ENCODE measurements around the gene GAREM2.

GAREM2 gene

DNA sequence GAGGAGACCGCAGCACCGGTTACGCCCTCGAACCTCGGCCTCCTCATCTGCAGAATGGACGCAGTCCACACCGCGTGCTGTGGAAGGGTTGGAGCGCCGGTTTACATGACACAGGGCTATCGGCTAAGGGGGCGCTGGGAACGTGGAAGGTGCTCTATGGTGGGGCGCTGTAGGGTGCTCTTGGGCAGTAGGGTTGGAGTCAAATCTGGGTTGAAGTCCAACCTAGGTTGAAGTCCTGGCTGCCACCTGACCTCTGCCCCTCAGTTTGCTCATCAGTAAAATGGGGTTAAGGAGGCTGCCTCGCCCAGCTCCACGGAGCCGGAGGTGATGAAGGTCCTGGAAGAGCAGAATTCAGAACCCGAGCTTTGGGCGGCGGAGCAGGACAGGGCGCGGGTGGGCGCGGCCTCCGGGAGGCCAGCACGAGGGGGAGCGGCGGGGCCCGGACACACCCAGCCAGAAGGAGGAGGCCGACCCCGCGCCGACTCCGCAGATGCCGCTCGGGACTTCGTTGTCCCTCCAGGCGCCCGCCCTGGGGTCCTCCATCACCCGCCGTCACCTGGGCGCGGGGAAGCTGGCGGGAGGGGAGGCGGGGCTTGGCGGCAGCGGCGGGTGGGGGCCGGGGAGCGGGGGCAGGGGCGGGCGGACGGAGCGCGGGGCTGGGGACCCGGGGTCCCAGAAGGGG is 558 bp upstream of the GAREM2 start:
- TF ChIP-seq, protein P1, sequence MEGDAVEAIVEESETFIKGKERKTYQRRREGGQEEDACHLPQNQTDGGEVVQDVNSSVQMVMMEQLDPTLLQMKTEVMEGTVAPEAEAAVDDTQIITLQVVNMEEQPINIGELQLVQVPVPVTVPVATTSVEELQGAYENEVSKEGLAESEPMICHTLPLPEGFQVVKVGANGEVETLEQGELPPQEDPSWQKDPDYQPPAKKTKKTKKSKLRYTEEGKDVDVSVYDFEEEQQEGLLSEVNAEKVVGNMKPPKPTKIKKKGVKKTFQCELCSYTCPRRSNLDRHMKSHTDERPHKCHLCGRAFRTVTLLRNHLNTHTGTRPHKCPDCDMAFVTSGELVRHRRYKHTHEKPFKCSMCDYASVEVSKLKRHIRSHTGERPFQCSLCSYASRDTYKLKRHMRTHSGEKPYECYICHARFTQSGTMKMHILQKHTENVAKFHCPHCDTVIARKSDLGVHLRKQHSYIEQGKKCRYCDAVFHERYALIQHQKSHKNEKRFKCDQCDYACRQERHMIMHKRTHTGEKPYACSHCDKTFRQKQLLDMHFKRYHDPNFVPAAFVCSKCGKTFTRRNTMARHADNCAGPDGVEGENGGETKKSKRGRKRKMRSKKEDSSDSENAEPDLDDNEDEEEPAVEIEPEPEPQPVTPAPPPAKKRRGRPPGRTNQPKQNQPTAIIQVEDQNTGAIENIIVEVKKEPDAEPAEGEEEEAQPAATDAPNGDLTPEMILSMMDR (IDR thresholded peaks at IDR 0.05; ENCODE audit: insufficient read depth, low read length, missing control alignments), result no peak
- DNase-seq (ENCODE audit: low read depth, low spot score), result no peak
- CTCF ChIA-PET, result interaction anchor here (0.8 to 1.3 kb wide), 4 partner anchors 12 to 158 kb away, joined by 3 to 4 read pairs (median 3); no protein-coding TSS in a partner anchor
- H3K4me3 ChIP-seq (ENCODE audit: low read depth, low read length), result no peak overlapping the region; the same call in 1 of the 2 replicates
- POLR2A ChIA-PET, result no interaction called here

DNA sequence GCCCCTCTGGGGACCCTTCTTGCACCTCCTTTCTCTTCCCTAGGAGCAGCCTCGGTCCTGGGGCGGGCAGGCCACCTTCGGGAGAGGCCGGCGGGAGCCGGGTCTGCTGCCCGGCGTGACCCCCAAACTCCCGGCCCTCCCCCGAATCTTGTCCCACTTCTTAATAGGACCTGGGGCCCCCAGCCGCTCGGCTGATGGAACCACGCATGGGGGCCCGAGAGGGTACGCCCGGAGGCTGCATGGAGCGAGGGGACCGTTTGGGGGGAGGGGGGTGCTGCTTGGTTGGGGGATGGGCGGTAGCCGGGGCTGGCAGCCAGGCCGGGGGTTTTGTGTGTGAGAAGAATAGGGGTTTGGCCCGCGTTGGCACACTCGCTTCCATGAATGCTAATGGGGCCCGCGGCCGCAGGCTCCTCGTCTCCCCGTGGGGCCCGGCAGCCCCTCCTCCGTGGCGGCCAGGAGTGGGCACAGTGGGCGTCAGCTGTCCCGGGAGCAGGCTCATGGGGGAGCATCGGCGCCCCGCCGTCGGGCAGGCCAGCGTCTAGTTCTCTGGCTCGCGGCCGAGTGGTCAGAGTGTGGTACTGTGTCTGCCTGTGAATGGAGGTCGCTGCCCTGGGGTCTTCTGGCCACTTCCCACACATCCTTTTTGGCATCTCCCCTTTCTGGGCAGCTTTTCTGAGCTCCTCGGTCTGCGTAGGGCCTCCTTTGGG is 1.0 kb downstream of the GAREM2 start:
- ChIA-PET CTCF (interaction anchor here (0.7 to 2.2 kb wide), 2 partner anchors 11 to 203 kb away, joined by 3 to 26 read pairs; no protein-coding TSS in a partner anchor), POLR2A (no interaction called here)
- H3K4me3 ChIP-seq (ENCODE audit: low read depth, low read length), result no peak overlapping the region
- no peak for DNase-seq (ENCODE audit: low read depth, low spot score)
- TF ChIP-seq, protein P1 (IDR thresholded peaks at IDR 0.05; ENCODE audit: insufficient read depth, low read length, missing control alignments), result no peak

DNA sequence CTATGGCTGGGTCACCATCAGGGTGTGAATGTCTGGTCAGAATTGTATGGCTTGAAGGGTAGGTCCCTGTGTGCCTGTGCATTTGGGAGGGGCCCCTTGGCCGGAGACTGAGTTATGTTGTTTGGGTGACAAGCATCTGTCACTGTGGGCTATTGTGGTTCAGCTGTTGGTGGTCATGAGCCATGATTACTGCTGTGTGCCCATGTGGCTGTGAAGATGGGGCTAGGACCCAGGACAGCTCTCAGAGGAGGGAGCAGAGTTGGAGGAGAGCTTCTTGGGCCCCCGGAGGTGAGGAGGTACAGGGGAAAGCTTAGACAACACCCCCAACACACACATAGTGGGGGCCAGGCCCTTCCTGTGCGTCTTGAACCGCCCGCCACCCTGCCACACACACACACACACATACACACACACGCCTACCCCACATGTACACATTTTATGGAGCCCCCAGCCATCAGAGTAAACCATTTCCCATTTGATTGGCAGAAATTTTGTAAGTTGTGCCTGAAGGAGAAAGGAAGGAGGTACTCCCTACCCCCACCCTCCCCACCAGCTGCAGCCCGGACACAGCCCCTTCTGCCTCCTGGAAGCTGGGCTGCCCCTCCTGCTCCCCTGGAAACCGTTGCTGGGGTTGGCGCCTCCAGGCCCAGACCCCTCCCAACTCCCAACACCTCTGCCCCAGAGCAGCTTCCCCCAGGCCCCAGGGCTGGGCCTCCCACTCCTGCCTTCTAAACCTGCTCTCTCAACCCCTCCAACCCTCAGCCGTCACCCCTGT is 2.0 kb downstream of the GAREM2 start:
- CTCF ChIA-PET, result interaction anchor here (0.7 to 2.2 kb wide), 4 partner anchors 10 to 287 kb away, joined by 3 to 26 read pairs (median 4); no protein-coding TSS in a partner anchor

DNA sequence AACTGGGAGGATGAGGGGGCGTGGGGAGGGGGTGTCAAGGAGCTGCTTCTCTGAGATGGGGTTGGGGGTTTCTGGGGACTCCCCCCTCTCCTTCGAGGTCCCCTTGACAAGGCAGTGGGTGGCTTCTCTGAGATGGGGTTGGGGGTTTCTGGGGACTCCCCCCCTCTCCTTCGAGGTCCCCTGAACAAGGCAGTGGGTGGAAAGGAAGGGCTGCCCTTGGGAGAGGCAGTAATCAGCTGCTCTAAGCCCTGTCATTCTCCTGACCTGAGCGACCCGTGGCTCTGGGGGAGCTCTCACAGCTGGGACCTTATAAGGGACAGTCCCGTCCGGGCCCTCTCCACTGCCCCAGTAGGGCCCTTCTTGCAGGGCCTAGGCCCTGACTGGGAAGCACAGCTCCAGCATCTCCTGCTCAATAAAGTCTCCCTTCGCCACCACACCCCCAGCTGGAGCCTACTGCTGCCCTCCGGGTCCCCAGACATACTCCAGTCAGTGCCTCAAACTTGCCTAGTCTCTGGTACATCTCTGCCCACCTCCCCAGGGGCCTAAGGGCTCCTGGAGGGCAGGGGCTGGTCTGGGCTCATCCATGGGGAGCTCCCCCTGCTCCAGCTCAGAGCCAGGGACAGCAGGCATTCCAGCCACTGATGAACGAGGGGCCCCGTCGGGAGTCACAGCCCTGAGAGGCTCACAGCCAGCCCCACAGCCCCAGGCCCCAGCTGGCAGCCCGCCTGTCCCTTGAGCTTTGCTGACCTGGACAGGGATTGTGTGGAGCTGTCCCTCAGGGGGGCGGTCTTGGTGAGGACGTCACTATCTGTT is 2.8 kb downstream of the GAREM2 start:
- H3K4me3 ChIP-seq (ENCODE audit: low read depth, low read length), result no peak overlapping the region
- ChIA-PET POLR2A (interaction anchor here (1.2 kb wide), 1 partner anchor 10 kb away, joined by 4 read pairs; no protein-coding TSS in a partner anchor), CTCF (interaction anchor here (1.0 to 2.2 kb wide), 4 partner anchors 9 to 286 kb away, joined by 3 to 26 read pairs (median 5); no protein-coding TSS in a partner anchor)
- DNase-seq (ENCODE audit: low read depth, low spot score), result no peak
- TF ChIP-seq, protein P1 (IDR thresholded peaks at IDR 0.05; ENCODE audit: insufficient read depth, low read length, missing control alignments), result no peak

More for the DNA sequence above, 2.0 kb downstream of the GAREM2 start:
- no peak for DNase-seq (ENCODE audit: low read depth, low spot score)
- TF ChIP-seq, protein P1 (IDR thresholded peaks at IDR 0.05; ENCODE audit: insufficient read depth, low read length, missing control alignments), result no peak
- POLR2A ChIA-PET, result no interaction called here
- H3K4me3 ChIP-seq (ENCODE audit: low read depth, low read length), result no peak overlapping the region

DNA sequence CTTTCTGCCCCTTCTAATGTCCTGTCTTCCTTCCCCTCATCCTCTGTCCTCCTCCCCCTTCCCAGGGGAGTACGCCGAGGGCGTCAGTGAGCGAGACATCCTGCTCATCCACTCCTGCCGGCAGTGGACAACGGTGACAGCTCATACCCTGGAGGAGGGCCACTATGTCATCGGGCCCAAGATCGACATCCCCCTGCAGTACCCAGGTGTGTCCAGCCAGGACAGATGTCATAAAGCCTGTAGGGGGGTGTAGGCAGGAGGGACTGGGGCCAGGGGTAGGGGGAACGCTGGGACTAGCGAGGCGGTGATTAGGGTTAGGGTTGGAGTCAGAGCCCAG is 3.4 kb downstream of the GAREM2 start:
- no peak overlapping the region for H3K4me3 ChIP-seq (ENCODE audit: low read depth, low read length)
- no peak for DNase-seq (ENCODE audit: low read depth, low spot score)
- ChIA-PET CTCF (interaction anchor here (1.0 to 2.2 kb wide), 3 partner anchors 8 to 185 kb away, joined by 4 to 26 read pairs (median 6); no protein-coding TSS in a partner anchor), POLR2A (interaction anchor here (1.2 kb wide), 1 partner anchor 9 kb away, joined by 4 read pairs; no protein-coding TSS in a partner anchor)
- TF ChIP-seq, protein P1 (IDR thresholded peaks at IDR 0.05; ENCODE audit: insufficient read depth, low read length, missing control alignments), result no peak

Measured in AG04449 (cell line).